Measurements from ENCODE around the gene ACSS3.

ACSS3 gene

DNA sequence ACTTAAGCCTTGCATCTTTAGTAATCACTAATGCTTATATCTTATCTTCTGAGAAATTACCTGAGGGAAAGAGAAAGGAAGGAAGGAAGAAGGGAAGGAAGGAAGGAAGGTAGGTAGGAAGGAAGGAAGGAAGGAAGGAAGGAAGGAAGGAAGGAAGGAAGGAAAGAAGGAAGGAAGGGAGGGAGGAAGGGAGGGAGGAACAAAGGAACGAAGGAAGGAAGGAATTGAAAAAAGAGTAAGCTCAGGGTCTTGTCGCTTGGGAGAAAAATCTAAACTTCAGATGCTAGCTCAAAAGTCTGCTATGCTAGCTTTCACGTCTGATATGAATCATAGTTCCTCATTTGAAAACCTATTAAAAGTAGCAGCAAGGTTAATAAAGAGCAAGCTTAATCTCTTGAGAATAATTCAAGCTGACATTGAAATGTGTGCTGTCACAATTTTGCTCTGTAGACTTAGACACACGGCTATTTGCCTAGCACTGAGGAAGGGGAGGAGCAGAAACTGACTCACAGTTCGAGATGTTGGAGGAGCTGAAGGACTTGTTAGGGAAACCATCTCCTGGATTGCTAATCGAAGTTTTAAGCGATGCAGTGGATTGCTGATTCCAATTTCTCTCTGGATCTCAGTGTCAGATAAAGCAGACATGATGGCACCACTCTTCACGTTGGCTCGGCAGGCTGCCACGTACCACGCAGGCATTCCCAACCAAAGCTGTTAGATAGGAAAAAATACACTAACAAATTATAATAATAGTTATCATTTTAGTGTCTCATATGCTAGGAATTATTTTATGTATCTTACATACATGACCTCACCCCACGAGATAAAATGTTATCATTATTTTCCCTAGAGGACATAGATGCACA, 216.7 kb downstream of the ACSS3 start:
- no peak for DNase-seq (ENCODE audit: low read depth)
- no peak overlapping the region for H3K4me3 ChIP-seq (ENCODE audit: control insufficient read depth, low read depth, low read length)
- TF ChIP-seq CTCF (IDR thresholded peaks at IDR 0.05; ENCODE audit: control insufficient read depth, insufficient read depth, low read depth, low read length, missing control alignments) = no peak

- H3K4me3 ChIP-seq (ENCODE audit: control insufficient read depth, low read depth, low read length) = no peak overlapping the region
- no peak for TF ChIP-seq CTCF (IDR thresholded peaks at IDR 0.05; ENCODE audit: control insufficient read depth, insufficient read depth, low read depth, low read length, missing control alignments)
- no peak for DNase-seq (ENCODE audit: low read depth)
These were observed 217.4 kb downstream of the ACSS3 start for GRCh38 chr12:81295251-81295650.

DNA sequence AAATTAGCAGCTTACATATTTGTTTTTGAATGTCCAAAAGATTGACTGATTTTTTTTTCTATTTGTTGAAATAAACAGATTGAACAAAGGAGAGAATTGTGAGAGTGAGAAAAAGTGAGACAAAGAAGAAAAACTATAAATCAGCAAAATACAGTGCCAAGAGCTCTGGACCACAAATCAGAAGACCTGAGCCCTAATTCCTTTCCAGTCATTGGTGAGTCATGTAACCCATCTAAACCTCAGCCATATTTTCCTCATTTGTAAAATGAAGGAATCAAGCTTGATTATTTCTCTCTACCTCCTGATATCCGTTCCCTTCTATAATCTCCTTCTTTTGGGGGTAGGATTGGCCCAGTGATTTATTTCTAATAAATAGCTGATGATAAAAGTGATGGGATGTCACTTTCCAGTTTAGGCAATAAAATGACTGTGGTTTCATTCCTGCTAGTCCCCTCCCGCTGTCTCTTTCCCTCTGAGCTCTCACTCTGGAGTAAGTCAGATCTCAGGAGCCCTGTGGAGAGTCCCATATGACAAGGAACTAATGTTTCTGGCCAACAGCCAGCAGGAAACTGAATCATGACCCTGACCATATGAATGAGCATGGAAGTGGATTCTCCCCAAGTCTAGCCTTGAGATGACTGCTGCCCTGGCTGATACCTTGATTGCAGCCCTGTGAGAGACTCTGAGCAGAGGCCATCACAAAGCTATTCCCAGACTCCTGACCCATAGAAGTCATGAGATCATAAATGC, 218.9 kb downstream of the ACSS3 start:
- no peak for DNase-seq (ENCODE audit: low read depth)
- TF ChIP-seq CTCF (IDR thresholded peaks at IDR 0.05; ENCODE audit: control insufficient read depth, insufficient read depth, low read depth, low read length, missing control alignments) = no peak
- no peak overlapping the region for H3K4me3 ChIP-seq (ENCODE audit: control insufficient read depth, low read depth, low read length)

DNA sequence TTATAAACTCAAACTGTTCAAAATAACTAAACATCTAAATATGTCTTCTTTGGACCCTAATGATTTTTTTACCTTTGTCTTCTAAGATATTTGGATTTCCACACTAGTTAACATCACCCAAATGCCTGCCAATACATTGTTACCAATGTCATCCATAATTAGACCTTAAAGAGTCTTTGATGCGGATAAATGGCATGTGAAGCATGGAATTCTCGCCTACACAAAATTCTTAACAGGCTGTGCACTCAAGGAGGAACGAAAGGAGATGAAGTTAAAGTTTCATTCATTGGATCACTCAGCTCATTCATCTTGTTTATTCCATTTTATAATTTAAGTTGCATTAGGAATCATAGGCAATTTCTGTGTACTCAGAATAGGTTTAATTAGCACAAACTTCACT, 219.7 kb downstream of the ACSS3 start:
- H3K4me3 ChIP-seq (ENCODE audit: control insufficient read depth, low read depth, low read length) = no peak overlapping the region
- DNase-seq (ENCODE audit: low read depth) = no peak
- no peak for TF ChIP-seq CTCF (IDR thresholded peaks at IDR 0.05; ENCODE audit: control insufficient read depth, insufficient read depth, low read depth, low read length, missing control alignments)

- H3K4me3 ChIP-seq (ENCODE audit: control insufficient read depth, low read depth, low read length) = no peak overlapping the region
- no peak for TF ChIP-seq CTCF (IDR thresholded peaks at IDR 0.05; ENCODE audit: control insufficient read depth, insufficient read depth, low read depth, low read length, missing control alignments)
- no peak for DNase-seq (ENCODE audit: low read depth)
These were observed 222.6 kb downstream of the ACSS3 start for GRCh38 chr12:81300454-81300853.

DNA sequence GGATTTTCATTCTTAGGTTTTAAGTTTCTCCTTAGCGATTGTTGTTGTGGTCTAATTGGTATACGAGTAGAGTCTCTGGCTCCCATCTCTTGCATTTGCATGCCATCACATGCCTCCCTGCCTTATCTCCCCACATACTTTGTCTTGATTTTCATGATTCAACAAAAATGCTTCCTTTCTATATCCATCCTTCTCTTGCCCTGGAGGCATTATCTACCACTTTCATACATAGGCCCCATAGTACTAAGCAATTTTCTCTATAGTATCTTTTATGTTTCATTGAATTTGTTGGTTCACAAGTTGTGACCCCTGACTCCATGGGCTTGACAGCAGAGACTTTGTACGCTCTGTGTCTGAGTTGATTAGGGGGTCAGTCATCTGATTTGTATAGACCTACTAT, 226.1 kb downstream of the ACSS3 start:
- H3K4me3 ChIP-seq (ENCODE audit: control insufficient read depth, low read depth, low read length) = no peak overlapping the region
- no peak for TF ChIP-seq CTCF (IDR thresholded peaks at IDR 0.05; ENCODE audit: control insufficient read depth, insufficient read depth, low read depth, low read length, missing control alignments)
- DNase-seq (ENCODE audit: low read depth) = no peak
